ENCODE measurements around the gene SLC17A8. TPM values are rescaled to one million over a fixed set of nuclear protein-coding genes. Genes with fewer than 3 reads are reported as not detected.

SLC17A8 gene
- total RNA-seq, 1 donor from 2014 or later, result under 0.01 TPM

DNA sequence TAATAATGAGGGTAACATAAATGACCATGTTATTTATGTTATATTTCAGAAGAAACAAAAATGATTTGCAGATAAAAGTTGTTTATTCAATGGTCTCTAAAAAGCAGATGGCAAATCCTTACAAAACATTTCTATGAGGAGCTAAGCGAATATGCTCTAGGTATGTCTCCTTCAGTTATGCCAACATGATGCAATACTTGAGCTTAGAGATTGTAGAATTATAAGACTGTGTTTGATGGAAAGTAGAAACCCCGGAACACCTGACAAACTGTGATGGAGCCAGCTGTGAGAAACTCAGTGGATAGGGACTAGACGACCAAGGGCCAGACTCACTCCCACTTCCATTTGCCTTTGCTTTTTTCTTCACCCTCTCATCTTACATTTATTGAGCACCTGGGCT, 99.0 kb downstream of the SLC17A8 start:
- Histone ChIP-seq H3K27ac (ENCODE audit: low read depth, low read length) (no peak overlapping the region), H3K4me1 (ENCODE audit: control insufficient read depth in 3 of 3, insufficient read depth in 3 of 3, low read length in 3 of 3) (no peaks in the 10 kb centered on the region), H3K9me3 (ENCODE audit: control insufficient read depth in 3 of 3, low read length in 3 of 3) (no peaks in the 10 kb centered on the region), H3K36me3 (ENCODE audit: control insufficient read depth in 3 of 3, insufficient read depth in 3 of 3, low read length in 3 of 3) (no peaks in the 10 kb centered on the region), H3K9ac (ENCODE audit: low read depth in 1 of 3, low read length in 3 of 3) (no peak overlapping the region), H3K4me3 (ENCODE audit: low read length in 3 of 3) (no peak overlapping the region), H3K27me3 (ENCODE audit: control insufficient read depth in 3 of 3, insufficient read depth in 3 of 3, low read length in 3 of 3) (peaks cover 0 to 3% (median 0%) of the 10 kb centered on the region in 3 donors)

DNA sequence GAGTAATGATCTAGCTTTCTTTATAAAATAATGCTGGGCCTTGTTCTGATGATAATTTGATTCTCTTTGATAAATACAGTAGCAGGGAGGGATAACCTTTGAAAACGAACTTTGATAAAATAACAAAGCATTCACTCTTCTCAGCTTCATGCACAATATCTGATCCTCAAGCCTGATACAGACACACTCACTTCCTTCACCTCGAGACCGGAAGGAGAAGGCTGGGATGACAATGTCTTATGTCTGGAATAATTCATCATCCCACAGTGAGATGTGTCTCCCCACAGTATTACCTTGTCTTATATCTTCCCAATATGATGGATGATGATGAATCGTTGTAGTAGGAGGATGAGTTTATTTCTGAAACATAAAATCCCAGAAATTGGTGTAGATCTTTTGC, 101.3 kb downstream of the SLC17A8 start:
- H3K4me1 ChIP-seq (ENCODE audit: control insufficient read depth in 3 of 3, insufficient read depth in 3 of 3, low read length in 3 of 3), result no peaks in the 10 kb centered on the region
- no peaks in the 10 kb centered on the region for H3K27me3 ChIP-seq (ENCODE audit: control insufficient read depth in 3 of 3, insufficient read depth in 3 of 3, low read length in 3 of 3)
- no peak overlapping the region for H3K4me3 ChIP-seq (ENCODE audit: low read length in 3 of 3)
- no peaks in the 10 kb centered on the region for H3K36me3 ChIP-seq (ENCODE audit: control insufficient read depth in 3 of 3, insufficient read depth in 3 of 3, low read length in 3 of 3)
- H3K9ac ChIP-seq (ENCODE audit: low read depth in 1 of 3, low read length in 3 of 3), result no peak overlapping the region
- no peak overlapping the region for H3K27ac ChIP-seq (ENCODE audit: low read depth, low read length)
- no peaks in the 10 kb centered on the region for H3K9me3 ChIP-seq (ENCODE audit: control insufficient read depth in 3 of 3, low read length in 3 of 3)

DNA sequence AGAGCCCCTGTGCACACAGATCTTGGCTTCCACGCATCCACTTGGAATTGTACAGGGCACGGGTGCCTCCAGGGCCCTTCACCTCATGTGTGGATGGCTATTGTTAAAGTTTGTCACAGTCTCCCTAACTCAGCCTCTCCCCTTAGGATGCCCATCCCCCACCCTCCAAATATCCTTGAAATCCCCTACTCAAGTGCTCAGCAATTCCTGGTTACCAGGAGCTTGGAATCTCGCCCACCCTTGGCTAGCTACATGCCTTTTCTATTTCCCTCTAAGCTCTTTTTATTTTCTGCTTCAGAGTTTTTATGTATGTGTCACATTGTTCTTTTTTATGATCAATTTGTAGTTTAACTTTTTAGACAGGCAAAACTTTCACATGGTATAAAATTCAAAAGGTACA, 103.8 kb downstream of the SLC17A8 start:
- no peaks in the 10 kb centered on the region for H3K4me1 ChIP-seq (ENCODE audit: control insufficient read depth in 3 of 3, insufficient read depth in 3 of 3, low read length in 3 of 3)
- no peaks in the 10 kb centered on the region for H3K36me3 ChIP-seq (ENCODE audit: control insufficient read depth in 3 of 3, insufficient read depth in 3 of 3, low read length in 3 of 3)
- no peaks in the 10 kb centered on the region for H3K27me3 ChIP-seq (ENCODE audit: control insufficient read depth in 3 of 3, insufficient read depth in 3 of 3, low read length in 3 of 3)
- H3K9ac ChIP-seq (ENCODE audit: low read depth in 1 of 3, low read length in 3 of 3), result no peak overlapping the region
- no peak overlapping the region for H3K4me3 ChIP-seq (ENCODE audit: low read length in 3 of 3)
- no peaks in the 10 kb centered on the region for H3K9me3 ChIP-seq (ENCODE audit: control insufficient read depth in 3 of 3, low read length in 3 of 3)
- no peak overlapping the region for H3K27ac ChIP-seq (ENCODE audit: low read depth, low read length)

DNA sequence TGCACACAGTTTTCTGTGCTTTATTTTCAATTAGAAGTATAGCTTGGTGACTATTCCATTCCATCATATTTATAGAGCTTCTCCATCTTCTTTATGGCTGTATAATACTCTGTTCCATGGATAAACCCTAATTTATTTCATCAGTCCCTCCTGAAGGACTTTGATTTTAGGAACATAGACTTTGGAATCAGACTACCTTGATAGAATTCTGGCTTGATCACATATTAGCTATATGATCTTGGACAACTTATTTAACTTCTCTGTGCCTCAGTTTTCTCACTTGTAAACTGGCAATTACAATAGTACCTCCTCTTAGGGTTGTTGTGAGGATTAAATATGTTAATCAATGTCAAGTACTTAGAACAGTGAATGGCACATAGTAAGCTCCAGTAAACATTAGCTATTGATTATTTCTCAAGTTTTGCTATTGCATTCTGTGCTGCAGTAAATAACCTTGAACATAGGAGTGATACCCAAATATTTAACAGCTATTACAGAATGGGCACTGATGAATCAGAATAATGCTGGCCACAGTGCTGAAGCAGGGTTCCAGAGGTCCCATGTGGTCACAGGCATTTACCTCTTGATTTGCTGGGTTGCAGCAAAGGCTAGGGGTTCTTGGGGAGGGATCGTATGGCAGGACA, 104.6 kb downstream of the SLC17A8 start:
- Histone ChIP-seq H3K9me3 (ENCODE audit: control insufficient read depth in 3 of 3, low read length in 3 of 3) (no peaks in the 10 kb centered on the region), H3K4me1 (ENCODE audit: control insufficient read depth in 3 of 3, insufficient read depth in 3 of 3, low read length in 3 of 3) (no peaks in the 10 kb centered on the region), H3K36me3 (ENCODE audit: control insufficient read depth in 3 of 3, insufficient read depth in 3 of 3, low read length in 3 of 3) (no peaks in the 10 kb centered on the region), H3K27ac (ENCODE audit: low read depth, low read length) (no peak overlapping the region), H3K27me3 (ENCODE audit: control insufficient read depth in 3 of 3, insufficient read depth in 3 of 3, low read length in 3 of 3) (no peaks in the 10 kb centered on the region), H3K4me3 (ENCODE audit: low read length in 3 of 3) (no peak overlapping the region), H3K9ac (ENCODE audit: low read depth in 1 of 3, low read length in 3 of 3) (no peak overlapping the region)

DNA sequence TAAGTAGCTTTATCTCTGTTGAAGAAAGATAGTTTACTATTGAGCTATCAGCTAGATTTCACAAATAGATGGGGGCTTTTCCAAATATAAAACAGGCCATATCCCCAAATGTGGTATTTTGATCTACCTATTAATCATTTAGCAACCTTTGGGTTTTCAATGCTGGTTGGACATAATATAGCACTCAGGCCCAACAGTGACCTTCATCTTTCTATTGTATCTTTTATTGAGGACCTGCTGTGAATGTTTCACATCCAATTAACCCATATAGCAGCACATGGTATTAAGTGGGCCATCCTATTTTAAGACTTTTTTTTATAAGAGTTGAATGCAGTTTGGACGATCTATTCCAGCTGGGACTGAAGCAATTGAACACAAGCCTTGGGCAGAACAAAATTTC, 106.8 kb downstream of the SLC17A8 start:
- H3K36me3 ChIP-seq (ENCODE audit: control insufficient read depth in 3 of 3, insufficient read depth in 3 of 3, low read length in 3 of 3), result no peaks in the 10 kb centered on the region
- no peak overlapping the region for H3K27ac ChIP-seq (ENCODE audit: low read depth, low read length)
- no peaks in the 10 kb centered on the region for H3K27me3 ChIP-seq (ENCODE audit: control insufficient read depth in 3 of 3, insufficient read depth in 3 of 3, low read length in 3 of 3)
- no peaks in the 10 kb centered on the region for H3K4me1 ChIP-seq (ENCODE audit: control insufficient read depth in 3 of 3, insufficient read depth in 3 of 3, low read length in 3 of 3)
- H3K9me3 ChIP-seq (ENCODE audit: control insufficient read depth in 3 of 3, low read length in 3 of 3), result no peaks in the 10 kb centered on the region
- no peak overlapping the region for H3K9ac ChIP-seq (ENCODE audit: low read depth in 1 of 3, low read length in 3 of 3)
- no peak overlapping the region for H3K4me3 ChIP-seq (ENCODE audit: low read length in 3 of 3)

DNA sequence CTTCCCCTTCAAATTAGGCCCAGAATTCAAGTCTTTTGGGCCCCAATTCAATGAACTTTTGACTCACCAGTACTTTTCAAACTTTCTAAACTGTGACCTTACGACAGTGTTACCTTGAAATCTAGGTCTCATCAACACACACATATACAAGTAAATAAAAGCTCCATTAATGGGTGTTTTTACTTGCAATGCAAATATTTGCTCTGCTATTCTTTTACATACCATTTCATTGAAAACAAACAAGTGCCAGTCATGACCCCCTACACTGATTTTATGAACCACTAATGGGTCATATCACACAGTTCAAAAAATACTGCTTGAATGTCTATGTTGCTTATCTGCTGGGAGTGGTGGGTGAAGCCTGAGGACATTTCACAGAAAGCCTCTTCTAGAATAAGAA, 107.7 kb downstream of the SLC17A8 start:
- H3K4me3 ChIP-seq (ENCODE audit: low read length in 3 of 3), result no peak overlapping the region
- no peak overlapping the region for H3K9ac ChIP-seq (ENCODE audit: low read depth in 1 of 3, low read length in 3 of 3)
- no peaks in the 10 kb centered on the region for H3K4me1 ChIP-seq (ENCODE audit: control insufficient read depth in 3 of 3, insufficient read depth in 3 of 3, low read length in 3 of 3)
- H3K27me3 ChIP-seq (ENCODE audit: control insufficient read depth in 3 of 3, insufficient read depth in 3 of 3, low read length in 3 of 3), result no peaks in the 10 kb centered on the region
- no peak overlapping the region for H3K27ac ChIP-seq (ENCODE audit: low read depth, low read length)
- no peaks in the 10 kb centered on the region for H3K36me3 ChIP-seq (ENCODE audit: control insufficient read depth in 3 of 3, insufficient read depth in 3 of 3, low read length in 3 of 3)
- no peaks in the 10 kb centered on the region for H3K9me3 ChIP-seq (ENCODE audit: control insufficient read depth in 3 of 3, low read length in 3 of 3)

DNA sequence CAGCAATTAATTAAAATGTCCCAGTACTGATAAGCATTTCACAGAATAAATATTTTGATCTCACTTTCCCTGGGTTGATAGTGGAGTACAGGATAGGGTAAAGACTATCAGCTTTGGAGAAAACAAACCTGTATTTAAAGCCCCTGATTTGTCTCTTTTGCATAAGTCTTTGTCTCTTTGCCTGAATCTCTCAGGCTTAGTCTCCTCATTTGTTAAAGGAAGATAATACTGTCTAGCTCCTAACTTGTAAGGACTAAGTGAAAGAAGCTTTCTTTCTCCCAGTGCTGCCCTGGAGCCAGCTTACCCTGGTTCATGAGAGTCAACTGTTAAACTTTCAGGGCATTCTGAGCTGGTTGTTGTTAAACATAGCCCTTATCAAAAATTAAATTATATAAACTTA, 111.3 kb downstream of the SLC17A8 start:
- Histone ChIP-seq H3K27ac (ENCODE audit: low read depth, low read length) (no peak overlapping the region), H3K27me3 (ENCODE audit: control insufficient read depth in 3 of 3, insufficient read depth in 3 of 3, low read length in 3 of 3) (no peaks in the 10 kb centered on the region)

More for the DNA sequence above, 111.3 kb downstream of the SLC17A8 start:
- Histone ChIP-seq H3K36me3 (ENCODE audit: control insufficient read depth in 3 of 3, insufficient read depth in 3 of 3, low read length in 3 of 3) (no peaks in the 10 kb centered on the region), H3K4me1 (ENCODE audit: control insufficient read depth in 3 of 3, insufficient read depth in 3 of 3, low read length in 3 of 3) (no peaks in the 10 kb centered on the region), H3K9me3 (ENCODE audit: control insufficient read depth in 3 of 3, low read length in 3 of 3) (no peaks in the 10 kb centered on the region), H3K4me3 (ENCODE audit: low read length in 3 of 3) (no peak overlapping the region), H3K9ac (ENCODE audit: low read depth in 1 of 3, low read length in 3 of 3) (no peak overlapping the region)

Other genes starting within 250 kb of the SLC17A8 start
- 26.6 TPM for gene BLTP3B, start 214.2 kb upstream of the SLC17A8 start, total RNA-seq
- gene ACTR6, start 156.3 kb upstream of the SLC17A8 start, total RNA-seq, result 9.4 TPM
- 1.0 TPM for gene DEPDC4, start 90.0 kb upstream of the SLC17A8 start, total RNA-seq
- gene SCYL2, start 89.9 kb upstream of the SLC17A8 start, total RNA-seq, result 43.3 TPM
- gene NR1H4, start 116.8 kb downstream of the SLC17A8 start, total RNA-seq, result not detected
- 19.3 TPM for gene GAS2L3, start 216.6 kb downstream of the SLC17A8 start, total RNA-seq

All from skeletal muscle tissue (tissue), 4 donors.